SK-N-MC (cell line): ENCODE measurements around the gene BTG4.

Source experiments
- EZH2 ChIP-seq: fragments of 200-600 bp; sonication (generic); IDR thresholded peaks from one replicate; pipeline ENCODE4 v1.6.1; 2017; ENCODE audit warnings: antibody characterized with exemption
- FOXP2 ChIP-seq: optimal IDR thresholded peaks from 2 replicates; pipeline ENCODE3; 2011; ENCODE audit warnings: mild to moderate bottlenecking, moderate library complexity; ENCODE audit not compliant: insufficient read depth; ENCODE audit errors: extremely low read length, control extremely low read depth
- POLR2AphosphoS5 ChIP-seq: IDR thresholded peaks from 2 replicates; pipeline ENCODE4 v1.6.1; 2012; ENCODE audit warnings: mild to moderate bottlenecking, low read depth, low read length, borderline replicate concordance

DNA sequence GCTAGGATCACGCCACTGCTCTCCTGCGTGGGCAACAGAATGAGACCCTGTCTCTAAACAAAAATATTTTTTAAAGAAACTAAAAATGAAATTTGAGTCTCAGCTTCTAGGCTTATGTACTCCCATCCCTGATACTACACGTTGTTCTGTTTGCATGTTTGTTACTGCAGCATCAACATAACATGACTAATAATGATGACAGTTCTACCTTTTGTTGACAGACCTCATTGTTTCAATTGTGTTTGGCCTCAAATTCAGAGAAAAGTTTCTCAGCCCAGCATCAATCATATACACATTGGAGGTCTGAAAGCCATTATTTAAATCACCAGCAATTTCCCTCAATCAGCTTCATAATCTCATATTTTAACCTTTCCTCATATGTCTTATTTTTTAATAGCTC, 49.1 kb upstream of the BTG4 start:
- TF ChIP-seq EZH2, result no peak
- TF ChIP-seq POLR2AphosphoS5, result no peak
- no peak for TF ChIP-seq FOXP2
